ENCODE data around the gene FLT3. TPM values are rescaled to one million over a fixed set of nuclear protein-coding genes. Genes with fewer than 3 reads are reported as not detected.
"Not testable (repeated sequence)": the region's sequence is repeated elsewhere in the genome, so short reads cannot be mapped to it uniquely, and the experiment has no call there.

Gene FLT3
- total RNA-seq: 1 to 10 TPM in 1 of 2 donors, under 1 TPM in 1; 0.81 to 1.1 TPM

DNA sequence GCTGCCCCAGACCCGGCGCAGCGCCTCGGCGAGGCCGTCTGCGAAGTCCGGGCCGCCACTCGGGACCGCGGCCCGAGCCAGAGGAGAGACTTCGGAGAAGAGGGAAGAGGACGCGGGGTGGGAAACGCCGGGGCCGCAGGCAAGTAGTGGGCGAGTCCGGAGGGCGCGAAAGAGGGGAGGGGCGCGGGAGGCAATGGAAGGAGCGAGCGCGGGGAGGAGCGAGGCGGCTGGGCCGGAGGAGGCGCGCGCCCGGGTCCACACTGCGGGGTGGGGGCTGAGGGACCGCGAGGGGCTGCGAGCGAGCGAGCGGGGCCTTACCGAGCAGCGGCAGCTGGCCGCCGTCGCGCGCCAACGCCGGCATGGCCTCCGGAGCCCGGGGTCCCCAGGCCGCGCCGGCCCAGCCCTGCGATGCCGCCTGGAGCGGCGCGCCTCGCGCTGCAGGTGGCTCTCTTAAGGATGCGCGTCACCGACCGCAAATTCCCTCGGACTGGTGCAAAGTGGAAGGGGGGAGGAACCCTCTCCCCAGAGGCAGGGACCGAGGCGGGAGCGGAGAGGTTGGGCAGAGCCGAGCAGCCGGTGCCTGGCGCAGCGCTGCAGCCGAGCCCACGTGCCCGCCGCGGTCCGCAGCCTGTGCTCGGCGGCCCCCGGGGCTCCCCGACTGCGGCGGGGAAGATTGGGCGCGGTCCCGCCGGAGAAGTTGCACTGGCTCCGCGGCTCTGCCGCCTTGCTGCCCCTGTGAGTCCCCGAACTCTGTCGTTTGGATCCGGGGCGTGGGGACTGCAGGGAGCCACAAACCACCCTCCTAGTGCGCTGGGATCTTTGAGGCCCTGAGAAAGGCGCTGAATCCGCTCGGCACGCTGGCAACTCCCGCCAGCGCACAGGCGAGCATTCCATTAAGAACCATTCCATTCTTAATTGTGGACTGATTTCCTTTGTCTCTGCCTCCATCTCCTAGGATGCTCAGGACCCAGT lies at the start of gene FLT3:
FLT3 (minus strand) TSS at position 427 of the 972 bp plus-strand sequence; CDS start at position 361, 66 bp downstream.
- Histone ChIP-seq H3K27ac (no peak within 1 kb of the TSS), H3K36me3 (no peaks in the 10 kb centered on the region), H3K4me1 (ENCODE audit: control insufficient read depth in 1 of 2, low read depth in 2 of 2) (peaks cover 5 to 17% of the 10 kb centered on the region in 2 donors), H3K9me3 (peaks cover 3% of the 10 kb centered on the region), H3K4me3 (peak within 1 kb of the TSS; percentile 69), H3K27me3 (replicated peaks; ENCODE audit: insufficient read depth) (peaks cover 18% of the 10 kb centered on the region)
- ATAC-seq (ENCODE audit: insufficient number of reproducible peaks, low FRiP score, low read depth): no peak
- TF ChIP-seq CTCF (IDR thresholded peaks at IDR 0.05): no peak
- DNase-seq (ENCODE audit: low spot score): no peak

- H3K36me3 ChIP-seq: no peaks in the 10 kb centered on the region
- no peak for ATAC-seq (ENCODE audit: insufficient number of reproducible peaks, low FRiP score, low read depth)
- TF ChIP-seq CTCF (IDR thresholded peaks at IDR 0.05): no peak
Measured at GRCh38 chr13:28147495-28147894, 47.1 kb upstream of the FLT3 start.

DNA sequence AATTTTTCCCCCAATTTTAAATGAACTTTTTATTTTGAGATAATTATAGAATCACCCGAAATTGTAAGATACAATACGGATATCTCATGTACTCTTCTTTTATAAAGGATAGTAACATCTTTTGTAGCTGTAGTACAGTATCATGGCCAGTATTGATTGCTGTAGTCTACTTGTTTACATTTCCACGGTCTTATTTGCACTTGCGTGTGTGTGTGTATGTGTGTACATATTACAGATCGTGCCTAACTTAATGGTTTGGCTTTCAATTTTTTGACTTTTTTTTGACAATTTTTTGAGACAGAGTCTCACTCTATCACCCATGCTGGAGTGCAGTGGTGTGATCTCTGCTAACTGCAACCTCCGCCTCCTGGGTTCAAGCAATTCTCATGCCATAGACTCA lies 44.7 kb upstream of the FLT3 start:
- TF ChIP-seq CTCF (IDR thresholded peaks at IDR 0.05): no peak
- H3K36me3 ChIP-seq: no peaks in the 10 kb centered on the region
- no peaks in the 10 kb centered on the region for H3K9me3 ChIP-seq
- H3K27ac ChIP-seq: no peak overlapping the region
- H3K27me3 ChIP-seq (replicated peaks; ENCODE audit: insufficient read depth): no peaks in the 10 kb centered on the region
- no peak for DNase-seq (ENCODE audit: low spot score)
- ATAC-seq (ENCODE audit: insufficient number of reproducible peaks, low FRiP score, low read depth): no peak
- no peak overlapping the region for H3K4me3 ChIP-seq
- peaks cover 7 to 21% of the 10 kb centered on the region in 2 donors for H3K4me1 ChIP-seq (ENCODE audit: control insufficient read depth in 1 of 2, low read depth in 2 of 2)

More at GRCh38 chr13:28147495-28147894, 47.1 kb upstream of the FLT3 start:
- no peaks in the 10 kb centered on the region for H3K27me3 ChIP-seq (replicated peaks; ENCODE audit: insufficient read depth)
- H3K4me3 ChIP-seq: no peak overlapping the region
- no peak overlapping the region for H3K27ac ChIP-seq
- DNase-seq (ENCODE audit: low spot score): no peak
- H3K9me3 ChIP-seq: no peaks in the 10 kb centered on the region
- peaks cover 0 to 4% of the 10 kb centered on the region in 2 donors for H3K4me1 ChIP-seq (ENCODE audit: control insufficient read depth in 1 of 2, low read depth in 2 of 2)

DNA sequence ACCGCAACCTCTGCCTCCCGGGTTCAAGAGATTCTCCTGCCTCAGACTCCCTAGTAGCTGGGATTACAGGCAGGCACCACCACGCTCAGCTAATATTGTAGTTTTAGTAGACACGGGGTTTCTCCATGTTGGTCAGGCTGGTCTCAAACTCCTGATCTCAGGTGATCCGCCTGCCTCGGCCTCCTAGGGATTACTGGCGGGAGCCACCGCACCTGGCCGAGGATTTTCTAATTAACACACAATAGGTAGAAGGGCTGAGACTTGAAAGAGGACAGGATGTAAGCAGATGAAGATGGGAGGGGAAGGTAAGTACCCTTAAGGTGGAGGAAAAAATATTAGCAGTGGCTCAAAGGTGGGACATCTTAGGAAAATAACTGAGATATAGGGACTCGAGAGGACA lies 41.2 kb upstream of the FLT3 start:
- not testable (repeated sequence) for DNase-seq (ENCODE audit: low spot score); H3K9me3 ChIP-seq; H3K4me3 ChIP-seq; H3K36me3 ChIP-seq; ATAC-seq (ENCODE audit: insufficient number of reproducible peaks, low FRiP score, low read depth); H3K27ac ChIP-seq; H3K27me3 ChIP-seq (replicated peaks; ENCODE audit: insufficient read depth)
- peaks cover 4 to 37% of the 10 kb centered on the region in 2 donors for H3K4me1 ChIP-seq (ENCODE audit: control insufficient read depth in 1 of 2, low read depth in 2 of 2)

- Histone ChIP-seq H3K27me3 (replicated peaks; ENCODE audit: insufficient read depth) (no peaks in the 10 kb centered on the region), H3K9me3 (no peaks in the 10 kb centered on the region), H3K36me3 (no peaks in the 10 kb centered on the region), H3K4me1 (ENCODE audit: control insufficient read depth in 1 of 2, low read depth in 2 of 2) (peaks cover 4 to 37% of the 10 kb centered on the region in 2 donors), H3K4me3 (peak overlapping the region; percentile 88), H3K27ac (no peak overlapping the region)
- DNase-seq (ENCODE audit: low spot score) (no peak), ATAC-seq (ENCODE audit: insufficient number of reproducible peaks, low FRiP score, low read depth) (no peak)
- TF ChIP-seq CTCF (IDR thresholded peaks at IDR 0.05): no peak
Measured at GRCh38 chr13:28140433-28141125, 40.2 kb upstream of the FLT3 start.
